Measurements from ENCODE around the gene RNF151.
A peak's percentile ranks its signal among the peaks of the same experiment; 100 is the strongest.
"Not testable (repeated sequence)": the region's sequence is repeated elsewhere in the genome, so short reads cannot be mapped to it uniquely, and the experiment has no call there.

Gene RNF151, protein sequence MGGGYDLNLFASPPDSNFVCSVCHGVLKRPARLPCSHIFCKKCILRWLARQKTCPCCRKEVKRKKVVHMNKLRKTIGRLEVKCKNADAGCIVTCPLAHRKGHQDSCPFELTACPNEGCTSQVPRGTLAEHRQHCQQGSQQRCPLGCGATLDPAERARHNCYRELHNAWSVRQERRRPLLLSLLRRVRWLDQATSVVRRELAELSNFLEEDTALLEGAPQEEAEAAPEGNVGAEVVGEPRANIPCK

DNA sequence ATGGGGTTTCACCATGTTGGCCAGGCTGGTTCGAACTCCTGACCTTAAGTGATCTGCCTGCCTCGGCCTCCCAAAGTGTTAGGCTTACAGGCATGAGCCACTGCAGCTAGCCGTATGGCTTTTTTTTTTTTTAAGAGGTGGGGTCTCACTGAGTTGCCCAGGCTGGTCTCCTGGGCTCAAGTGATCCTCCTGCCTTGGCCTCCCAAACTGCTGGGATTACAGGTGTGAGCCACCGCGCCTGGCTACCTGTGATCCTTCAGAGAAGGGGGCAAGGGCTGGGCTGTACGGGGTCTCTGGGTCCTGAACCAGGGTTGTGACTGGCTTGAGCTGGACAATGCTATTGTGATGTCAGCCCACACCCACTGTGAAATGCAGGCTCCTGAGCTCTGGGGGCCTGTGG, at the start of gene RNF151:
TSS of gene RNF151 (plus strand) at position 397 of the 400 bp plus-strand sequence. CDS start 26 bp downstream, outside the sequence.
- no peak for DNase-seq

DNA sequence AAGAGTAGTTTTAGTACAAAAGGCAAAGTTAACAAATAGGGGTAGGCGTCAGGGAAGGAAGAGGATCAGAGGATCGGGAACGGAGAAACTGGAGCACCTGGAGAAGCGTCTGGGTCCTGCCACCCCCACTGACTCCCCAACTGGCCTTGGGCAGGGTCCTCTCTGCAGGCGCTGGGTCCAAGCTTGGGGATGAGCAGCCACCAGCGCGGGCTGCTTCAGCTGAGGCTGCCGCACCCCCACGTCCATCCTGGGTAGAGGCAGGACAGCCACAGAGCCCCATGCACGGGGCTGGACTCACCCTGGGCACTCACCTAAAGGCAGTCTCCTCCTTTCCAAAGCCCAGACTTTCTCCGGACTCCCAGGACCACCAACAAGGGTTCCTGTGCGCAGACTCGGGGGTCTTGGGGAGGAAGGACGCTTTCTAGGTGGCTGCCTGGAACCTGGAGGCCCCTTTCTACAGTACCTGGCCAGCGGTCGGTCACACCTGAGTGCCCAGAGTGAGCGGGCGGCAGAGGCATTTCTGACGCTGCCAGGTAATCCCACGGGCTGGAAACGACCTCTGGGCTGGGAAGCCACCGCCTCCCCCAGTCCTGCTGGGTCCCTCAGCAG, 49.5 kb upstream of the RNF151 start:
- DNase-seq = no peak

DNA sequence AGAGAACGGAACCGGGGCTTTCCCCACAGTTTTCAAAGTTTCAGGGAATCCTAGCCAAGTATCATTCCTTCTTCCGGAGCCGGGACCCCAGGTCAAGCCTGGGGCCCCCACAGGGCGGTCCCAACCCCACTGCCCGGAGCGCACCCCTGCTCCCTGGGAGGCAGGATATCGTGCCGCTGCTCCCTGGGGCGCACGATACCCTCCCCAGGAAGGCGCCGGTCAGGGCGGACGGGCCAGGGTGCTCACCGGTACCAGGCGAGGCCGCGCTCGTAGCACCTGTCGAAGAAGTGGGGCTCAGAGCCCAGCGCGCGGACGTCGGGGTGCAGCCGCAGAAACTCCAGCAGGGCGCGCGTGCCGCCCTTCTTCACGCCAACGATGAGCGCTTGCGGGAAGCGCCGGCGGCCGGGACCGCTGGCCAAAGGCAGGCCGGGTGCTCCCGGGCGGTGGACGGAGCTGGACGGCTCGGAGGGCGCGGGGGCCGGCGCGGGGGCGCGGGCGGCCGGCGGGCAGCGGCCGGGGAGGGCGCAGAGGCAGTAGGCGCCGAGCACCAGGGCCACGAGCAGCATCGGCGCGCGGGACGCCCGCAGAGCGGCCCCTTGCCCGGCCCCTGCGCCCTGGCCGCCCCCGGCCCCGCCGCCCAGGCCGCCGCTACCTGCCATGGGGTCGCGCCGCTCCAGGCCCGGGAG, 48.8 kb upstream of the RNF151 start:
- no peak for DNase-seq

DNA sequence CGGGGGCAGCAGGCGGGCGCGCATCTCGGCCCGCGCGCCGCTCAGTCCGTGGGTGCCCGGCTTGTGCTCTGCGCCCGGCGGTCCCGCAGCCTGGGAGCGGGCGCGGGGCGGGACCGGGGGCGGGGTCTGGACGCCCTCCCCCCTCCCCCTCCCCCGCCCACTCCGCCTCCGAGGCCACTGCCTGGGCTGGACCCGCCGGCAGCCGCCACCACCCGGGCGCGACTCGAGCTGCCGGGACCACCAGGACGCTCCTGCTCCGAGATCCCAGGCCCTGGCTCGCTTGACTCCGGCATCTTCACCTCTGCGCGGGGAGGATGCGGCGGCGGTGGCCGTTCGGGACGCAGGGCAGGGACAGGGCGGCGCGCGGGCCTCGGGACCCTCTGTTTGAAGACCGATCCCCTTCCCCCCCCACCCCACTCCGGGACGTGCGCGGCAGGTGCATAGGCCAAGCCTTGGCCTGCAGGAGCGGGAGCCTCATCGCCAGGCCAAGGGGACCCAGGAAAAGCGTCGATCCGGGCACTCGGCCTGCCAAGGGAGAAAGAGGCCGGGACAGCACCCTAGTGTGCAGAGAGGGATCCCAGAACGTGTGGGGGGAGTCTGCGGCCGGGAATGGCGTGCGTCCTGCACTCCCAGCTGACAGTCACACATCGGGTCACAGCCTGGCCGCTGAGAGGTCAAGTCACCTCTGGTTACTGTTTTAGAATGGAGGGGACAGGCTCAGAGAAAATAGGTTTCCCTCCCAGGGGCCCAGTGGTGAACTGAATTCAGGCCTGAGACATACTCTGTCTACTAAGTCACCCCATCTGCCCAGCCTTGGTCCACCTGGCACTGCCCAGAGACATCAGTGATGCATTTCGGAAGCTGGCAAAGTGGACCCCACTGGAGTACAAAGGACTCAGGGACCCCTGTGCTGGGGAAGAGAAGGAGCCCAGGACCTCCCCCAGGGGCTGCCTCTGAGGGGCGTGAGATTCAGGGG, 48.0 kb upstream of the RNF151 start, which contains the start of gene HS3ST6:
TSS of gene HS3ST6 (minus strand) at position 65 of the 976 bp plus-strand sequence. CDS start 92 bp downstream, outside the sequence.
- no peak for DNase-seq

DNA sequence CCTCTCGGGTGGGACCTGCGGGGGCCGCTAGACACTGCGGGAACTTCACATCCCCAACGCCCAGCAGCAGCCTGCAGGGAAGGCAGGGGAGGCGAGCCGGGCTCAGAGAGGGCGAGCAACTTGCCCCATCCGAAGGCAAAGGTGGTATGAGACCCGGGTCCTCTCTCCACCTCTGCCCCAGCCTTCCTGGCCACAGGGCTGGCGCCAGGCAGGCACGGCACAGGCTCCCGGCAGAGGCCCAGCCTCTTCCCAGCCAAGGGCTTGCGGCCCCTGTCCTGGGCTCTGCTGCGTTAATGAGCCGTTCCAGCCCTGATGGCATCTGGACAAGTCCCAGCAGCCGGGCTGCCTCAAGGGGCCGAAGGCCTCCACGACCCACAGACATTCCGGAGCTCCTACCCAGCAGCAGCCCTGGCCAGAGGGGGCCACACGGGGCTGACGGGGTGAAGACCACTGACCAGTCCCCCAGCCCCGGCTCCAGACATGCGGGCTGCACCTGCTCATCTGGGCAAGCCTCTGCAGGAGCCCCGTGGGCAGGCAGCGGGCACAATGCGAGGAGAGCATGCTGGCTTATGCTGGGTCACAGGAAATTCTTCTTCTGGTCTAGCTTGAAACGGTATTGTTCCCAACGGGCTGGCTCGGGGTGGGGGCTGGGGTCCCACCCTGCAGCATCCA, 47.2 kb upstream of the RNF151 start:
- DNase-seq = no peak

DNA sequence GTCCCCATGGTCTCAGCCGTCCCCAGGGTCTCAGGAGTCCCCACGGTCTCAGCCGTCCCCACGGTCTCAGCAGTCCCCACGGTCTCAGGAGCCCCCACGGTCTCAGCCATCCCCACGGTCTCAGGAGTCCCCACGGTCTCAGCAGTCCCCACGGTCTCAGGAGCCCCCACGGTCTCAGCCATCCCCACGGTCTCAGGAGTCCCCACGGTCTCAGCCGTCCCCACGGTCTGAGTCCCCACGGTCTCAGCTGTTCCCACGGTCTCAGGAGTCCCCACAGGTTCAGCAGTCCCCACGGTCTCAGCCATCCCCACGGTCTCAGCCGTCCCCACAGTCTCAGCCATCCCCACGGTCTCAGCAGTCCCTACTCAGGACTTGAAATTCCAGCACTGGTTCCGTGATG, 46.5 kb upstream of the RNF151 start:
- DNase-seq = not testable (repeated sequence)

DNA sequence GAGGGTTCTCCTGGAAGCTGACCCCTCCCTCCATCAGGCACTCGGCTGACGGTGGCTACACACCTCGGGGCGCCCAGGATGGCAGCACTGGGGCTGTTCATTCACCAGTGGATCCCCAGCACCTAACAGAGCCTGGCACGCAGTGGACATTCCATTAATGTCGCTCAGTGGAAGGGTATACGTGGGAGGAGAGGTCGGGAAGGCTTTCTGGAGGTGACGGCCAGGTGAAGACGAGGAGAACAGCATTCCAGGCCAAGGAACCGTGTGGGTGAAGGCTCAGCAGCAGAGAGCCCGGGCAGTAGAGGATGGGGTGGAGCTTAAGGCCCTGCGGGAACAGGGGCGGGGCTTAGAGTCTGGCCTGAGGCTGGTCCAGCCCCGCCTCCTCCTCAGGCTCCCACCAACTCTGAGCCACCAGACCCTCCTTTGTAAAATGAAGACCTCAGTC, 45.9 kb upstream of the RNF151 start:
- peak; percentile 21 for DNase-seq

DNA sequence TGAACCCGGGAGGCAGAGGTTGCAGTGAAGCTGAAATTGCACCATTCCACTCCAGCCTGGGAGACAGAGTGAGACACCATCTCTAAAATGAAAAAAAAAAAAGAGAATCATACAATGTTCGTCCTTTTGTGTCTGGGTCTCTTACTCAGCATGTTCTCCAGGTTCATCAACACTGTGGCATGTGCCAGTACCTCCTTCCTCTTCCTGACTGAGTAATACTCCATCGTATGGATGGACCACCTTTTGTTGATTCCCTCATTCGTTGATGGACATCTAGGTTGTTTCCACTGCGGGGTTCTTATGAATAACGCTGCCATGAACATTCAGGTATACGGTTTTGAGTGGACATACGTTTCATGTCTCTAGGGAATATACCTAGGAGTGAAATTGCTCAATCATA, 44.3 kb upstream of the RNF151 start:
- DNase-seq = no peak

DNA sequence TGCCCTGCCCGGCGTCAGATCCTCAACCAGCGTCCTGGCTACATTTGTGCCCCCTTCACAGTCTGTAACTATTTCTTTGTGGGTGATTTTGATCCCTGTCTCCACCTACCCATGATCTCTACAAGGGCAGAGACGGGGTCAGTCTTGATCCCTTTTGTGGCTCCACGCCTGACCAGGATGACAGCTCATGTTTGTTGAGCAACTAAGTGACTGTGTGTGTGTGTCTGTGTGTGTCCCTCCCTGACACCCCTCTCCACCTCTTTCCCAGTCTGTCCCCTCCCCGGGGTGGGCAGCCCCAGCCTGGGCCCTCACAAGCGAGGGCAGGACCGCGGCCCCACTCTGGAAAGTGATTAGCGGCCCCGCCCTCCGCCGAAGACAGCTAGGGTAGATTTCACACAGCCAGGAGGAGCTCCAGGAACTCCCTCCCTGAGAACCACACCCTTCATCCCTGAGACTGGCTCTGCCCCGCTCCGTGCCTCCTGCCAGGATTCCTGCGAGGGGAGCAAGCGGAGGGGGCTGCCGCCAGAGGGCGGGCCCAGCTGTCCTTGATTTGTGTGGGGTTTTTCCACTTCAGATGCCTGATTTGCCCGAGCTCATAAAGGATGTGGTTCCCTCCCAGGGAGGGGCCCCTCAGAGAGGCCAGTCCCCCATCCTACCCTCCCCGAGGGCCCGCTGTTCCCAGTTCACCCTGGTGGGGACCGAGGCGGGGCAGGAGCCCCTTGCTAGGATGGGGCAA, 43.2 kb upstream of the RNF151 start:
- DNase-seq = no peak

DNA sequence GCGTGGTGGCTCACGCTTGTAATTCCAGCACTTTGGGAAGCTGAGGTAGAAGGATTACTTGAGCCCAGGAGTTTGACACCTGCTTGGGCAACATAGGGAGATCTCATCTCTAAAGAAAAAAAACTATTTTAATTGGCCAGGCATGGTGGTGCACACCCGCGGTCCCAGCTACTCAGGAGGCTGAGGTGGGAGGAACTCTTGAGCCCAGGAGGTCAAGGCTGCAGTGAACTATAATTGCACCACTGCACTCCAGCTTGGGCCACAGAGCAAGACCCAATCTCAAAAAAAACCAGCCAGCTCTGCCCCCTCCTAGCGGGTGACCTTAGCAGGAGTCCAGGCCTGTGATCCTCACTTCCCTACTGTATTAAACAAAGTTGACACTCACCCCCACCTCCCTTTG, 42.6 kb upstream of the RNF151 start:
- no peak for DNase-seq

DNA sequence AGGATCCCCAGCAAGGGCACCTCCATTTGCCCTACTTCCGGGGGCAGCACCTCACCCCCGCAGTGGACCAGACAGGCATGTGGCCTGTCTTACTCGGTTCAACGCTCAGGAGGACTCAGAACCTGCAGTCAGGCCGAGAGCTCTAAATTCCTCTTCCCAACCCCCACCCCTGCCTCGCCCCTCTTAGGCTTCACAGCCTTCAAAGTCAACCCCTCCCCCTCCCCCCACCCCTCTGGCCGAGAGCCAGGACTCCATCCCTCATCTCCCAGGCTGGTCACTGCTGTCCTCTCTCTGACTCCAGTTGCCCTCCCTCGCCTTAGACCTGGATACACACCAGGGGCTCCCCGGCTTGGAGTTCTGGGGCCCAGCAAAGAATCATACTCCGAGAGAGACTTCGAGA, 40.4 kb upstream of the RNF151 start:
- no peak for DNase-seq

DNA sequence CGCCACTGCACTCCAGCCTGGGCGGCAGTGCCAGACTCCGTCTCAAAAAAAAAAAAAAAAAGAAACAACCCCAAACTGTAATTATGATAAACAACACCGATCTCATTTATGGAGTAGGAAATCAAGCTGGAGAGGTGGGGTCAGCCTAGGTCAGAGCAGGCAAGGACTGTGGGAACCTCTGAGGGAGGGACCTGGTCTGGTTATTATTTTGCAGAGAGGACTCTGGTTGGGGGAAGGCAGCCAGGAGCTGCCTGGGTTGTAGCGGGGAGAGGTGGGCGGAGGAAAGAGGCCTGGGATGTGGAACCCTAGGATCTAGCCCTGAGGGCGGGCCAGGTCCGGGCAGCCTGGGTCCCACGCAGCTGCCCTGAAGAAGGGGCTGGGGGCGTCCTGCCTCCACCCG, 37.6 kb upstream of the RNF151 start:
- peak; percentile 24 for DNase-seq

DNA sequence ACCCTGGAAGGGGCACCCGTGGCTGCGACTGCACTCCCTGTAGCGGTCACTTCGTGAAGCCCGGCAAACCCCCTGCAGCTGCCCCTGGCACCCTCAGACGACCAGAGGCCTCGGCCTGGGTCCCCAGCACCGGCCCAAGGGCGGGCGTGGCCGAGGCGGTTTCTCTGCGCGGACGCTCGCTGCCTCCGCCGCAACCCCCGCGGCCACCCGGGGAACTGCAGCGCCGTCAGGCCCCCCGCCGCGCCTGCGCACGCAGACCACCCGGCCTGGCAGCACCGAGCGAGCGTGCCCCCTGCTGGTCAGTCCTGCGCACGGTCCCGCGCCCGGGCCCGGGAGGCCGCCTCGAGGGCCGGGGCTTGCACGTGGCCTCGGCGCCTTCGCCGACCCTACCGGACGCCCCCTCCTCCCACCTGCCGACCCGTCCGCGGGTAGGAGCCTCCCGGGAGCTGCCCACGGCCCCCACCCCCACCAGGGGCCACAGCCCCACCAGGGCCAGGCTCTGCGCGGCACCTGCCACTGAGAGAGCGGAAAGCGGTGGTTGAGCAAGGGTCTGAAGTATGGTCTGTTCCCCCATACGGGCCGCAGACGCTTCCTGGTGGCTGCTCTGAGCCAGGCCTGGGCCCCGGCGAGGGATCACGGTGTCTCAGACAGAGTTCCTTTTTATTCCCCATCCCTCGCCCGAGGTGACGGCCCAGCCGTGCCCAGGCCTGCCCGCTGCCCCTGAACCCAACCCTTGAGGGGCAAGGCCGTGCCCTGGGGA, 36.9 kb upstream of the RNF151 start:
- peak; percentile 61 for DNase-seq

DNA sequence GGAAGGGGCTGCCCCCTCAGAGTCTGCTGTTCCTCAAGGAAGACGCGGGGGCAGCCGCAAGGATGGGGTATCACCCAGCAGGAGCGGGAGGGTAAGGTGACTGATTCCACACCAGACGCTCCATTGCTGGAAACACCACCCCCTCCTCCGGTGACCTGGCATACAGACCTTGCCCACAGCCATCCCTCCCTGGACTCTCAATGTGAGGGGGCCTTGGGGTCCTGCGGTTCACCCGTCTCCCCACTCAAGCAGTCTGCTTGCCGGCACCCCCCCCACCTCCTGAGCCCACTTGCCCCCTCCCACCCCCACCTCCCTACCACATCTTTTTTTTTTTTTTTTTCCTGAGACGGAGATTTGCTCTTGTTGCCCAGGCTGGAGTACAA, 36.3 kb upstream of the RNF151 start:
- DNase-seq = no peak

DNA sequence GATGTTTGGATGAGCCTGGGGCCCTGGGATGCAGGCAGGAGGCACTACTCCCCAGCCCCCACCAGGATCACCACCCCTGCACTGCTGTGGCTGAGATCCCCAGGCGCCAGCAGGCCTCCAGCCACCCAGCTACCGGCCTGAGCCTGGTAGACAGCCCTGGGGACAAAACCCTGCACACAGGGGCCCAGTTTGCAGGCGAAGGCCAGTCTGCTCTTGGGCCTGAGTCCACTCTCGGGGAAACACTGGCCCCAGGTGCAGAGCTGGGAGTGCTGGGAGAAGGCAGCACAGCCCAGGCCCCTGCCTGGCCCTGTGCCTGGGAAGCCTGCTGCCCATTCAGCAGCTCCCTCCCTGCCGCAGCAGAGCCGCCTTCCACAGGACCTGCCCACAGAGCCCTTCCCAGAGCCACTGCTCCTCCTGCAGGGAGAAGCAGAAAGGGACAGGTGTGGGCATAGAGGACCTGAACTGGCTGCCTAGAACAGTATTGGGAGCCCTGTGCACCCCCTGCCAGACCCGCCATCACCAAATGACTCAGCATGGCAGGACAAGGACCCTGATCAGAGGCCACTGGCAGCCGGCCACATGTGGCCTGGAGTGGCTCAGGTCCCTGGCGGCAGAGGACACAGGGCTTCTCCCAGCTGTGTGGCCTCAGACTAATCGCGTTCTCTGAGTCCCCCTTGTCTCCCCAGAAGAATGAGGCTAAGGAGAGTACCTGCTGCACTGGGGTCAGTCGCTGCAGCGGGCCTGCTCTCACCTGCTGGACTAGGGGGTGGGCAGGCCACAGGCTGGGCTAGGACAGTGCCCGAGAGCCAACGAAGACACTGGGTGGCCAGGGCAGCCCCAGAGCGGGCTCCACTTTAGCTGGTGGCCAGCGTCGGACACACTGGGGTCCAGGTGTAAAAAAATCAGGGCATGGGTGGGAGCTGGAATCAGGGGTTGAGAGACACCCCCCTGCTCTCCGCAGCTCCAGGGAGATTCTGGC, 34.3 kb upstream of the RNF151 start:
- DNase-seq = no peak

DNA sequence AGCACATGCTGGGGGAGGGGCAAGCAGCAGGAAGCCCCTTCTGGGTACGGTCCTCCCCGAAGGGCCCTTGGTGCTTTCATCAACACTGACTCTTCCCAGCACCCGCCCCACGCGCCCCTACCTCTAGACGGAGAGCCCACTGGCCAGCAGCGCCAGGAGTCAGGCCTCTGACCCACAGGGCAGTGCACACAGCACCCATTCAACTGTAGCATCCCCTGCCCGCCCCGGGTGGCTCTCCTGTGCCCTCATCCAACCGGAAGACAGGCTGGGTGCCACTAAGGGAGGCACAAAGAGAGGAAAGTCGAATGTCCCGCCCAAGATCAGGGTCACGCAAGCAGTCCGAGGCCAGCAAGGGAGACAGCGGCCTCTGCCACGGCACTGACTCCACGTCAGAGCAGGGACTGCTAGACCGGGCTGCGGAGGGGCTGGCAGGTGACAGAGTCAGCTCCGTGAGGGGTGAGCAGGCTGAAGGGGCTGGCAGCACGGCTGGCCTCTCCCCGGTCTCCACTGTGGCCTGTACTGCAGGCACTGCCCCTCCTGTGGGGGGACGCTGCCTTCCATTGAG, 33.5 kb upstream of the RNF151 start:
- no peak for DNase-seq

DNA sequence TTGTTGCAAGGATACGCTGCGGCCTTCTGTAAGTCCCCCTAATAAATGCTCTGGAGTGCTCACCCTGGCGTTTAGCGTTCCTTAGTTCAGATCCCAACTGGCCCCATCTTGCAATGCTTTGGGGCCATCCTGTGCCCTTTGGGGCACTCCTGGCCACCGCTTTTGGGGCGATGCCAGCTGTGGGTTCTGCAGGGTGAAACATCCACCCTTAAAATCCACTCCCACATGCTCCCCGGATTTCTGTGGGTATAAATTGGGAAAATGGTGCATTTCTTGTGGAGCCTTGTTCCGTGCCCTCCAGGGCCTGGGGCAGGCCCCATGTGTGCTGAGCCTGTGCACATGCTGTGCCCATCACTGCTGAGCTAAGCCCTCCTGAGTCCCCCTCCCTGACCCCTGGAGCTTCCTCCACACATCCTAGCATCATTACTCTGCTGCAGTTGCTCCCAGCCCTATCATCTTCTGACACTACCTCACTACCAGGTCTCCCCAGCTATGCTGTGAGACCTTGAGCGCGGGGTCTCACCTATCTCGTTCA, 29.6 kb upstream of the RNF151 start:
- DNase-seq = no peak

DNA sequence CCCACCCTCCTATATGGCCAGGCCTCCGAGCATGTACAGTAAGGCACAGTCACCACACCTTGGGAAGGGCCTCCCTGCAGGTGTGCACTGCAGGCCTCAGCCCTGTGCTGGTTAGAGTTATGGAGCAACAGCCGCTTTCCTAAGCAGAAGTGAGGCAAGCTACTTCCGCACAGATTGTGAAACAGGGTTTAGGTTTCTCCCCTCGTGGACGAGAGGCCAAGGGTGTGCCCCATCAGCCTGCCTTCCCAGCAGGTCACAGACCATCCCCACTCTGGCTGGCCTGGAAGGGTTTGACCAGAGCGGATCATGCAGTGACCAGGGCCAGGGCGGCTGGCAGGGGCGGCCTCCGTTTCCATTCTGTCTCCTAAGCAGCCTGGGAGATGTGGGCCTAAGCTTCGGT, 28.3 kb upstream of the RNF151 start:
- no peak for DNase-seq

DNA sequence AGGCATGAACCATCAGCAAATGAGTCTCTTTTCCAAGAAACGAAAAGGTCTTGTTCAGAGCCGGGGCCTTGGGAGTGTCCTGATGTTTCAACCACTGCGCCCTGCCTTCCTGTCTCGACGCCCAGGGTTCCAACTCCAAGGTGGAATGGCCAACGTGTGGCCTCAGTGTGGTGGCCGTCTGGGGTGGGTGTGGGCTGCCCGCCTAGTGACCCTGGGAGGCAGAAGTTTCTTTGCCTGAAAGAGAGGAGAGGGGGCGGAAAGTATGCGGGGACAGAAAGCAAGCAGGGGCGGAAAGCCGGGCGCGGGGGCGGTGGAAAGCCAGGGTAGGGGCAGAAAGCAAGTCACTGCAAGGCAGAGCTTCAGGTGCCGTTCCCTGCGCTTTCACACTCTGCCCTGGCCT, 27.7 kb upstream of the RNF151 start:
- no peak for DNase-seq
